Hepatocyte (in vitro differentiated cells): ENCODE results near the gene NOL8. TPM values are rescaled to one million over a fixed set of nuclear protein-coding genes. Genes with fewer than 3 reads are reported as not detected.

Experiments used
- DNase-seq: peaks from one replicate; pipeline ENCODE4 v3.0.0-alpha.2; 2016; ENCODE audit warnings: low spot score
- H2AFZ ChIP-seq: fragments of 200-600 bp; sonication (generic); 2 replicates; pipeline ENCODE4 v1.6.0; 2016; ENCODE audit warnings: antibody characterized with exemption, mild to moderate bottlenecking
- H3K27ac ChIP-seq: fragments of 200-600 bp; sonication (generic); 2 replicates; pipeline ENCODE4 v1.5.1; 2016; ENCODE audit warnings: mild to moderate bottlenecking
- H3K27me3 ChIP-seq: fragments of 200-600 bp; sonication (generic); 2 replicates; pipeline ENCODE4 v1.6.1; 2016
- H3K36me3 ChIP-seq: fragments of 200-600 bp; sonication (generic); replicated peaks from 2 replicates; pipeline ENCODE4 v1.5.1; 2016; ENCODE audit warnings: low read depth; ENCODE audit not compliant: insufficient read depth
- H3K4me1 ChIP-seq: fragments of 200-600 bp; sonication (generic); 2 replicates; pipeline ENCODE4 v1.5.1; 2016; ENCODE audit warnings: mild to moderate bottlenecking, moderate library complexity; ENCODE audit not compliant: insufficient read depth
- H3K4me2 ChIP-seq: fragments of 200-600 bp; sonication (generic); 2 replicates; pipeline ENCODE4 v1.6.0; 2016
- H3K4me3 ChIP-seq: fragments of 200-600 bp; sonication (generic); 2 replicates; pipeline ENCODE4 v1.5.1; 2016; ENCODE audit warnings: mild to moderate bottlenecking
- H3K79me2 ChIP-seq: fragments of 200-600 bp; sonication (generic); 2 replicates; pipeline ENCODE4 v1.6.0; 2017; ENCODE audit warnings: mild to moderate bottlenecking
- H3K9me2 ChIP-seq: fragments of 200-600 bp; sonication (generic); replicated peaks from 2 replicates; pipeline ENCODE4 v1.6.0; 2017; ENCODE audit warnings: mild to moderate bottlenecking; ENCODE audit not compliant: insufficient read depth
- H3K9me3 ChIP-seq: fragments of 200-600 bp; sonication (generic); 2 replicates; pipeline ENCODE4 v1.5.1; 2016; ENCODE audit warnings: low read depth, mild to moderate bottlenecking
- H4K20me1 ChIP-seq: fragments of 200-600 bp; sonication (generic); 2 replicates; pipeline ENCODE4 v1.6.0; 2016; ENCODE audit warnings: mild to moderate bottlenecking; ENCODE audit not compliant: insufficient read depth, poor library complexity, severe bottlenecking
- CTCF ChIP-seq: fragments of 200-600 bp; sonication (generic); IDR thresholded peaks from 2 replicates; pipeline ENCODE4 v1.5.1; 2016; ENCODE audit warnings: antibody characterized with exemption, mild to moderate bottlenecking; ENCODE audit not compliant: poor library complexity
- EZH2 ChIP-seq: fragments of 200-600 bp; sonication (generic); IDR thresholded peaks from 2 replicates; pipeline ENCODE4 v1.6.1; 2016; ENCODE audit warnings: antibody characterized with exemption, mild to moderate bottlenecking, borderline replicate concordance
- EZH2phosphoT487 ChIP-seq: fragments of 200-600 bp; sonication (generic); IDR thresholded peaks from one replicate; pipeline ENCODE4 v1.6.1; 2018; ENCODE audit warnings: antibody characterized with exemption, mild to moderate bottlenecking, low read depth, moderate library complexity; ENCODE audit not compliant: unreplicated experiment, severe bottlenecking
- WGBS: methylation state at CpG from one replicate; pipeline ENCODE4 v1.1.6; 2016; ENCODE audit warnings: low lambda C conversion rate; ENCODE audit errors: missing lambda C conversion rate; 5-methylcytosine and 5-hydroxymethylcytosine counted together
- polyA plus RNA-seq: library from polyadenylated mRNA; unstranded; fragments of >200 nt; fragmentation: Nextera tagmentation; extraction: Ambion mirVana; gene quantifications from 2 replicates; pipeline ENCODE4 v1.2.1, GENCODE V29; 2016
- total RNA-seq: library from RNA; depleted of rRNA; stranded (reverse); fragments of >200 nt; gene quantifications from 2 replicates; pipeline ENCODE4 v1.2.3, GENCODE V29; 2014

The NOL8 gene
- total and polyA plus RNA-seq, 2 experiments from 2014 or later, result 17.5 to 28.9 TPM

- Histone ChIP-seq H3K9me2 (no peaks in the 10 kb centered on the region), H3K79me2 (peaks cover 12% of the 10 kb centered on the region), H3K9me3 (no peaks in the 10 kb centered on the region), H3K36me3 (no peaks in the 10 kb centered on the region), H2AFZ (no peak overlapping the region), H3K27ac (no peak overlapping the region), H3K4me2 (no peak overlapping the region), H3K27me3 (no peaks in the 10 kb centered on the region), H3K4me1 (no peaks in the 10 kb centered on the region), H4K20me1 (no peaks in the 10 kb centered on the region), H3K4me3 (no peak overlapping the region)
- no peak for DNase-seq
- WGBS, result 81% methylated on average over 2 of the region's 2 CpGs
- TF ChIP-seq CTCF (no peak), EZH2phosphoT487 (no peak), EZH2 (no peak)
Observed at GRCh38 chr9:92278110-92278509, 47.0 kb downstream of the NOL8 start.

- Histone ChIP-seq H3K4me1 (no peaks in the 10 kb centered on the region), H2AFZ (no peak overlapping the region), H3K4me2 (no peak overlapping the region), H3K27me3 (no peaks in the 10 kb centered on the region), H3K9me2 (no peaks in the 10 kb centered on the region), H3K9me3 (no peaks in the 10 kb centered on the region), H3K79me2 (peaks cover 2% of the 10 kb centered on the region), H3K4me3 (no peak overlapping the region), H3K27ac (no peak overlapping the region), H3K36me3 (no peaks in the 10 kb centered on the region), H4K20me1 (no peaks in the 10 kb centered on the region)
- TF ChIP-seq EZH2, result no peak
- no peak for TF ChIP-seq EZH2phosphoT487
- no peak for TF ChIP-seq CTCF
- 88% methylated on average over 11 of the region's 11 CpGs for WGBS
- no peak for DNase-seq
Observed at GRCh38 chr9:92276331-92277032, 48.7 kb downstream of the NOL8 start.

- Histone ChIP-seq H3K27me3 (no peaks in the 10 kb centered on the region), H3K36me3 (peaks cover 2% of the 10 kb centered on the region), H2AFZ (no peak overlapping the region), H3K9me3 (no peaks in the 10 kb centered on the region), H3K79me2 (peaks cover 2% of the 10 kb centered on the region), H3K4me1 (no peaks in the 10 kb centered on the region), H3K27ac (no peak overlapping the region), H4K20me1 (no peaks in the 10 kb centered on the region), H3K4me3 (no peak overlapping the region), H3K9me2 (no peaks in the 10 kb centered on the region), H3K4me2 (no peak overlapping the region)
- WGBS, result 94% methylated on average over 6 of the region's 6 CpGs
- TF ChIP-seq EZH2phosphoT487 (no peak), CTCF (no peak), EZH2 (no peak)
- no peak for DNase-seq
Observed at GRCh38 chr9:92275541-92275940, 49.6 kb downstream of the NOL8 start.
